Vagina (tissue), 2 donors: ENCODE results near the gene CD80.

ENCODE experiments used
- POLR2A ChIP-seq, 2 donors: fragments of 450-650 bp; IDR thresholded peaks; one replicate each; pipeline ENCODE4 v1.6.1; 2017; ENCODE audit warnings: antibody characterized with exemption in 2 of 2, mild to moderate bottlenecking in 2 of 2, moderate library complexity in 2 of 2
- POLR2AphosphoS5 ChIP-seq, 2 donors: sonication (generic); formaldehyde crosslinking; IDR thresholded peaks; one replicate each; pipeline ENCODE4 v1.9.0; 2017; ENCODE audit warnings: antibody characterized with exemption in 2 of 2, mild to moderate bottlenecking in 2 of 2, low read depth in 1 of 2; ENCODE audit not compliant: insufficient read depth in 1 of 2
- TF ChIP-seq, protein P1 (sequence below), 3 experiments: fragments of 450-650 bp in 2 of 3; fragments of 200-600 bp in 1 of 3; sonication (generic) in 1 of 3; IDR thresholded peaks; one replicate each; pipeline ENCODE4 v1.5.1; 2017 to 2019; ENCODE audit warnings: antibody characterized with exemption in 3 of 3, mild to moderate bottlenecking in 2 of 3, moderate library complexity in 2 of 3

DNA sequence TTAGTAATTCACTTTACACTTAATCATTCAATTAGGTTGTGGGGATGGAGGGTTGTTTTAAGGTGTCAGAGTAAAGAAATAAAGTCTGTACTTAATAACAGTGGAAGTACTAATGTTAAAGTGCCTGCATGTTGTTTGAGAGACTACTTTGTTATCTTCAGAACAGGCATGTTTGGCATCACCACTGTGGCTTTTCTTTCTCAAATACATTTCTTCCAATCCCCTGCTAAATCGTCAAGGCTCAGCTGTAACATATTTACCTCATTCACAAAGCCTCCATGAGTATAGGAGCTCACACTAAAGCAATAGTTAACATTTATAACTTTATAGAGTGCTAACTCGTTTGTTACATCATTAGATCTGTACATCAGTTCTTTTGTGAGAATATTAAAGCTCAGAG, 58.5 kb downstream of the CD80 start:
- no peak for TF ChIP-seq POLR2A (IDR thresholded peaks at IDR 0.05)
- TF ChIP-seq, protein P1, sequence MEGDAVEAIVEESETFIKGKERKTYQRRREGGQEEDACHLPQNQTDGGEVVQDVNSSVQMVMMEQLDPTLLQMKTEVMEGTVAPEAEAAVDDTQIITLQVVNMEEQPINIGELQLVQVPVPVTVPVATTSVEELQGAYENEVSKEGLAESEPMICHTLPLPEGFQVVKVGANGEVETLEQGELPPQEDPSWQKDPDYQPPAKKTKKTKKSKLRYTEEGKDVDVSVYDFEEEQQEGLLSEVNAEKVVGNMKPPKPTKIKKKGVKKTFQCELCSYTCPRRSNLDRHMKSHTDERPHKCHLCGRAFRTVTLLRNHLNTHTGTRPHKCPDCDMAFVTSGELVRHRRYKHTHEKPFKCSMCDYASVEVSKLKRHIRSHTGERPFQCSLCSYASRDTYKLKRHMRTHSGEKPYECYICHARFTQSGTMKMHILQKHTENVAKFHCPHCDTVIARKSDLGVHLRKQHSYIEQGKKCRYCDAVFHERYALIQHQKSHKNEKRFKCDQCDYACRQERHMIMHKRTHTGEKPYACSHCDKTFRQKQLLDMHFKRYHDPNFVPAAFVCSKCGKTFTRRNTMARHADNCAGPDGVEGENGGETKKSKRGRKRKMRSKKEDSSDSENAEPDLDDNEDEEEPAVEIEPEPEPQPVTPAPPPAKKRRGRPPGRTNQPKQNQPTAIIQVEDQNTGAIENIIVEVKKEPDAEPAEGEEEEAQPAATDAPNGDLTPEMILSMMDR (IDR thresholded peaks at IDR 0.05): no peak
- TF ChIP-seq POLR2AphosphoS5 (IDR thresholded peaks at IDR 0.05; ENCODE audit: insufficient read depth in 1 of 2, low read depth in 1 of 2): no peak
